ENCODE data around the gene NBAS.

The NBAS gene

GRCh38 chr2:15127876-15128275 is 433.3 kb downstream of the NBAS start:
- no peak for DNase-seq (ENCODE audit: low read depth)
- H3K4me3 ChIP-seq (ENCODE audit: low read length) = no peak overlapping the region
- TF ChIP-seq CTCF (conservative IDR thresholded peaks at IDR 0.05; ENCODE audit: low read length) = no peak

GRCh38 chr2:15127301-15127700 is 433.8 kb downstream of the NBAS start:
- H3K4me3 ChIP-seq (ENCODE audit: low read length) = no peak overlapping the region
- no peak for DNase-seq (ENCODE audit: low read depth)
- no peak for TF ChIP-seq CTCF (conservative IDR thresholded peaks at IDR 0.05; ENCODE audit: low read length)

GRCh38 chr2:15126373-15126772 is 434.8 kb downstream of the NBAS start:
- no peak overlapping the region for H3K4me3 ChIP-seq (ENCODE audit: low read length)
- no peak for DNase-seq (ENCODE audit: low read depth)
- no peak for TF ChIP-seq CTCF (conservative IDR thresholded peaks at IDR 0.05; ENCODE audit: low read length)

GRCh38 chr2:15122915-15123314 is 438.2 kb downstream of the NBAS start:
- no peak for DNase-seq (ENCODE audit: low read depth)
- no peak overlapping the region for H3K4me3 ChIP-seq (ENCODE audit: low read length)
- TF ChIP-seq CTCF (conservative IDR thresholded peaks at IDR 0.05; ENCODE audit: low read length) = no peak

- no peak overlapping the region for H3K4me3 ChIP-seq (ENCODE audit: low read length)
- TF ChIP-seq CTCF (conservative IDR thresholded peaks at IDR 0.05; ENCODE audit: low read length) = no peak
- no peak for DNase-seq (ENCODE audit: low read depth)
These were observed 440.5 kb downstream of the NBAS start for GRCh38 chr2:15120631-15121030.

- H3K4me3 ChIP-seq (ENCODE audit: low read length) = no peak overlapping the region
- no peak for TF ChIP-seq CTCF (conservative IDR thresholded peaks at IDR 0.05; ENCODE audit: low read length)
- DNase-seq (ENCODE audit: low read depth) = no peak
These were observed 441.4 kb downstream of the NBAS start for GRCh38 chr2:15119722-15120175.

GRCh38 chr2:15117409-15118050 is 443.6 kb downstream of the NBAS start:
- DNase-seq (ENCODE audit: low read depth) = no peak
- TF ChIP-seq CTCF (conservative IDR thresholded peaks at IDR 0.05; ENCODE audit: low read length) = no peak
- H3K4me3 ChIP-seq (ENCODE audit: low read length) = no peak overlapping the region
